Occipital lobe (tissue), 2 donors: ENCODE data around the gene CAMK1D. TPM values are rescaled to one million over a fixed set of nuclear protein-coding genes. Genes with fewer than 3 reads are reported as not detected.

Experiments
- small RNA-seq: library from RNA; depleted of rRNA; stranded (forward); fragments of <200 nt; gene quantifications from one replicate; pipeline ENCODE3, GENCODE V24; 2014
- total RNA-seq: library from RNA; depleted of rRNA; stranded (reverse); fragments of >200 nt; gene quantifications from one replicate; pipeline ENCODE4 v1.2.3, GENCODE V29; 2014

The CAMK1D gene
- total RNA-seq, 1 donor from 2014 or later, result 18.9 TPM

Small RNAs within 50 kb of the gene (small RNA-seq; reads per million reads assigned to genes)
- gene MIR4480 (not detected), gene MIR548Q (not detected), gene RF00279 (not detected), gene RN7SL198P (not detected), gene RNU6ATAC39P (not detected)

Other genes starting within 250 kb of the CAMK1D start
- 52.7 TPM for gene SEC61A2, start 219.9 kb upstream of the CAMK1D start, total RNA-seq
- gene NUDT5, start 153.7 kb upstream of the CAMK1D start, total RNA-seq, result 22.0 TPM
- gene CDC123, start 153.4 kb upstream of the CAMK1D start, total RNA-seq, result 105 TPM